Esophagus squamous epithelium (tissue), 4 donors: ENCODE measurements around the gene SPOCK1.

Source experiments
- POLR2A ChIP-seq, 4 donors: fragments of 450-650 bp; IDR thresholded peaks; one replicate each; pipeline ENCODE4 v1.6.1; 2017; ENCODE audit warnings: antibody characterized with exemption in 4 of 4, mild to moderate bottlenecking in 4 of 4, moderate library complexity in 3 of 4
- TF ChIP-seq, protein P1 (sequence below), 6 experiments: fragments of 450-650 bp in 4 of 6; fragments of 200-600 bp in 2 of 6; sonication (generic) in 2 of 6; IDR thresholded peaks; one replicate each; pipeline ENCODE4 v1.5.1; 2016 to 2019; ENCODE audit warnings: antibody characterized with exemption in 6 of 6, mild to moderate bottlenecking in 4 of 6, moderate library complexity in 4 of 6

DNA sequence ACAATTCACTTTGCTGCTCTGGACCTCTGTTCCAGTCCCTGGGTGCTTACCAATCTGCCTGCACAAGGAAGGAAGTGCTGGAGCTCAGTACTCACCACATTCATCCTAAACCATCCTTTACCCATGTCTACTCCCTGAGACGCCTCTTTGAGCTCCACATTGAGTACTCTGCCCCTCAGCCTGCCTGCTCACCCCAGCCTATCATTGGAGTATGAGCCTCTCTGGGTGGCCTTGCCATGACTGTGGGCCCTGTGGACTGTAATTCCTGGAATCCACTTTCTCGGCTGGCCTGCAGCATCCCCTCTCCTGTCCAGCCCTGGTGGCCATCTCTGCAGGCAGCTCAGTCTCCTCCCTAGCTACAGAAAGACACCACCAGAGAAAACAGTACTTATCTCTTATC, 428.6 kb downstream of the SPOCK1 start:
- TF ChIP-seq, protein P1, sequence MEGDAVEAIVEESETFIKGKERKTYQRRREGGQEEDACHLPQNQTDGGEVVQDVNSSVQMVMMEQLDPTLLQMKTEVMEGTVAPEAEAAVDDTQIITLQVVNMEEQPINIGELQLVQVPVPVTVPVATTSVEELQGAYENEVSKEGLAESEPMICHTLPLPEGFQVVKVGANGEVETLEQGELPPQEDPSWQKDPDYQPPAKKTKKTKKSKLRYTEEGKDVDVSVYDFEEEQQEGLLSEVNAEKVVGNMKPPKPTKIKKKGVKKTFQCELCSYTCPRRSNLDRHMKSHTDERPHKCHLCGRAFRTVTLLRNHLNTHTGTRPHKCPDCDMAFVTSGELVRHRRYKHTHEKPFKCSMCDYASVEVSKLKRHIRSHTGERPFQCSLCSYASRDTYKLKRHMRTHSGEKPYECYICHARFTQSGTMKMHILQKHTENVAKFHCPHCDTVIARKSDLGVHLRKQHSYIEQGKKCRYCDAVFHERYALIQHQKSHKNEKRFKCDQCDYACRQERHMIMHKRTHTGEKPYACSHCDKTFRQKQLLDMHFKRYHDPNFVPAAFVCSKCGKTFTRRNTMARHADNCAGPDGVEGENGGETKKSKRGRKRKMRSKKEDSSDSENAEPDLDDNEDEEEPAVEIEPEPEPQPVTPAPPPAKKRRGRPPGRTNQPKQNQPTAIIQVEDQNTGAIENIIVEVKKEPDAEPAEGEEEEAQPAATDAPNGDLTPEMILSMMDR (IDR thresholded peaks at IDR 0.05), result no peak
- no peak for TF ChIP-seq POLR2A (IDR thresholded peaks at IDR 0.05)
